Stimulated activated CD4-positive, alpha-beta T cell treated with anti-CD3 and anti-CD28 coated beads, Interleukin-15, amount 100 ng/mL, for 48 hours (primary cell): ENCODE results near the gene IMMT.
A peak's percentile ranks its signal among the peaks of the same experiment; 100 is the strongest.

Experiments used
- DNase-seq, 2 donors: peaks; one replicate each; pipeline ENCODE4 v3.0.0-alpha.2; 2020; ENCODE audit warnings: low read depth in 2 of 2

The IMMT gene

GRCh38 chr2:86226636-86227520 lies 31.6 kb upstream of the IMMT start:
- DNase-seq = no peak

GRCh38 chr2:86226070-86226469 lies 30.8 kb upstream of the IMMT start:
- no peak for DNase-seq

GRCh38 chr2:86225581-86225980 lies 30.3 kb upstream of the IMMT start:
- DNase-seq = peak; percentile 38 to 43

- DNase-seq = no peak
Observed at GRCh38 chr2:86224645-86225355, 29.5 kb upstream of the IMMT start.

GRCh38 chr2:86223927-86224560 lies 28.8 kb upstream of the IMMT start:
- no peak for DNase-seq

- no peak for DNase-seq
Observed at GRCh38 chr2:86223140-86223926, 28.1 kb upstream of the IMMT start.

- peak in 1 of 2 donors; percentile 35 for DNase-seq
Observed at GRCh38 chr2:86221066-86221684, 25.9 kb upstream of the IMMT start.

GRCh38 chr2:86219896-86220295 lies 24.6 kb upstream of the IMMT start:
- no peak for DNase-seq

- DNase-seq = no peak
Observed at GRCh38 chr2:86218124-86218523, 22.9 kb upstream of the IMMT start.

- no peak for DNase-seq
Observed at GRCh38 chr2:86216575-86217555, 21.6 kb upstream of the IMMT start.

GRCh38 chr2:86214503-86214832 lies 19.2 kb upstream of the IMMT start:
- no peak for DNase-seq

- no peak for DNase-seq
Observed at GRCh38 chr2:86213699-86214502, 18.6 kb upstream of the IMMT start.

GRCh38 chr2:86213056-86213455 lies 17.8 kb upstream of the IMMT start:
- DNase-seq = no peak

GRCh38 chr2:86211796-86212188 lies 16.5 kb upstream of the IMMT start:
- no peak for DNase-seq

GRCh38 chr2:86211033-86211795 lies 16.0 kb upstream of the IMMT start:
- no peak for DNase-seq

- DNase-seq = no peak
Observed at GRCh38 chr2:86204458-86204857, 9.2 kb upstream of the IMMT start.

GRCh38 chr2:86203614-86204013 lies 8.4 kb upstream of the IMMT start:
- no peak for DNase-seq

GRCh38 chr2:86202702-86203101 lies 7.4 kb upstream of the IMMT start:
- DNase-seq = no peak

GRCh38 chr2:86202336-86202692 lies 7.1 kb upstream of the IMMT start:
- DNase-seq = no peak
